Dedifferentiated amniotic fluid mesenchymal stem cell (primary cell): ENCODE results near the gene EOLA2.
"Not testable (repeated sequence)": the region's sequence is repeated elsewhere in the genome, so short reads cannot be mapped to it uniquely, and the experiment has no call there.

Source experiments
- DNase-seq: peaks from one replicate; pipeline ENCODE4 v3.0.0-alpha.2; 2016; ENCODE audit errors: extremely low spot score

EOLA2 gene

GRCh38 chrX:149938427-149938880 is at the start of gene EOLA2:
EOLA2 (minus strand) TSS chrX:149938491; CDS start chrX:149933874, 4,617 bp downstream.
- DNase-seq = peak; percentile 95

- DNase-seq = no peak
Measured at GRCh38 chrX:149987613-149988012, 49.3 kb upstream of the EOLA2 start.

GRCh38 chrX:149984411-149984810 is 46.1 kb upstream of the EOLA2 start:
- DNase-seq = no peak

- no peak for DNase-seq
Measured at GRCh38 chrX:149982310-149982709, 44.0 kb upstream of the EOLA2 start.

GRCh38 chrX:149979126-149979644 is 40.9 kb upstream of the EOLA2 start:
- DNase-seq = no peak

GRCh38 chrX:149962859-149963757 is 24.8 kb upstream of the EOLA2 start:
- peak; percentile 52 for DNase-seq

- DNase-seq = no peak
Measured at GRCh38 chrX:149962010-149962409, 23.7 kb upstream of the EOLA2 start.

- no peak for DNase-seq
Measured at GRCh38 chrX:149961572-149961971, 23.3 kb upstream of the EOLA2 start.

GRCh38 chrX:149950681-149951080 is 12.4 kb upstream of the EOLA2 start:
- peak; percentile 27 for DNase-seq

- DNase-seq = peak; percentile 10
Measured at GRCh38 chrX:149949743-149950436, 11.6 kb upstream of the EOLA2 start.

GRCh38 chrX:149948016-149948415 is 9.7 kb upstream of the EOLA2 start:
- no peak for DNase-seq

- not testable (repeated sequence) for DNase-seq
Measured at GRCh38 chrX:149946932-149947331, 8.6 kb upstream of the EOLA2 start.

GRCh38 chrX:149945820-149946219 is 7.5 kb upstream of the EOLA2 start:
- not testable (repeated sequence) for DNase-seq

GRCh38 chrX:149945087-149945670 is 6.9 kb upstream of the EOLA2 start:
- not testable (repeated sequence) for DNase-seq

- DNase-seq = not testable (repeated sequence)
Measured at GRCh38 chrX:149940674-149941024, 2.4 kb upstream of the EOLA2 start.

- DNase-seq = peak; percentile 94
Measured at GRCh38 chrX:149939905-149940673, 1.8 kb upstream of the EOLA2 start.

GRCh38 chrX:149939655-149939904 is 1.3 kb upstream of the EOLA2 start:
- no peak for DNase-seq

- DNase-seq = peak; percentile 90
Measured at GRCh38 chrX:149938881-149939654, 777 bp upstream of the EOLA2 start.

- no peak for DNase-seq
Measured at GRCh38 chrX:149937871-149938426, 342 bp downstream of the EOLA2 start.

- not testable (repeated sequence) for DNase-seq
Measured at GRCh38 chrX:149937328-149937727, 963 bp downstream of the EOLA2 start.

- DNase-seq = not testable (repeated sequence)
Measured at GRCh38 chrX:149933547-149933946, 4.7 kb downstream of the EOLA2 start.
